NK-92 treated with Interleukin-12 subunit alpha and Interleukin-12 subunit beta, amount 100 ng/mL, for 24 hours (cell line): ENCODE measurements around the gene CXCL11.
"Not testable (repeated sequence)": the region's sequence is repeated elsewhere in the genome, so short reads cannot be mapped to it uniquely, and the experiment has no call there.

ENCODE experiments used
- DNase-seq: peaks from one replicate; lab custom pipeline; 2025; lab: John Stamatoyannopoulos, UW

Gene CXCL11

DNA sequence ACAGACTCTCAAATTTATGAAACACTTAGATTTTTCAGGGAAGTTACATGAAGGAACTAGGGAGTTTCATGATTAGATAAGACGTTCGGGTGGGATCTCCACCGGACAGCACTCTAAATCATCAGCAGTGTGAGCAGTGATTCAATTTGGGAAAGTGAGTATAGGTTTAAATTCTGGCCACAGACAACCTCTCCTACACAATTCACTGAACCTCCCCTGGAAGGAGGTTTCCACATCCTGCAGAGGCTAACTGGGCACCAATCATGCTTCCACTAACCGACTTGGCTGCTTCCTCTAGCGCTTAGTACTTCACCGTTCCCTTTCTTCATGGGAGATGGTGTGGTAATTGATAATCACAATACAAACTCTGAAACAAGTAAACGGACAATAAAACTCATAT, 34.2 kb downstream of the CXCL11 start:
- DNase-seq, result no peak

DNA sequence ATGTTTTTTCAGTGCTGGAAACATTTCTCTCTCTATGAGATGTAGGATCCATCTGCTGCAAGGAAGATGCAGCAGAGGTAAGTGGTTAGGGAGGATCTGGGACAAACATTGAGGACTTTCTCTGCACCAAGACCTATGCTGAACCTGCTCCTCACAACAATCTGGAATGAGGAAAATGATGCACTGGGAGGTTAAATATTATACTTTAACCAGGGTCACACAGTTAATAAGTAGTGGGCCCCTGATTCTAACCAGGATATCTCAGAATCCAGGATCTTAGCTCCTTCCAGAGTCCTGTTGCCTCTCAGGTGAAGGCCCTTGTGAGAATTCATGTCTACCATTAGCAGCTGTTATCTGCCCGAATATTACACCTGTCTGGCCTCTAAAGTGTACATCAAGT, 35.6 kb downstream of the CXCL11 start:
- DNase-seq, result no peak

DNA sequence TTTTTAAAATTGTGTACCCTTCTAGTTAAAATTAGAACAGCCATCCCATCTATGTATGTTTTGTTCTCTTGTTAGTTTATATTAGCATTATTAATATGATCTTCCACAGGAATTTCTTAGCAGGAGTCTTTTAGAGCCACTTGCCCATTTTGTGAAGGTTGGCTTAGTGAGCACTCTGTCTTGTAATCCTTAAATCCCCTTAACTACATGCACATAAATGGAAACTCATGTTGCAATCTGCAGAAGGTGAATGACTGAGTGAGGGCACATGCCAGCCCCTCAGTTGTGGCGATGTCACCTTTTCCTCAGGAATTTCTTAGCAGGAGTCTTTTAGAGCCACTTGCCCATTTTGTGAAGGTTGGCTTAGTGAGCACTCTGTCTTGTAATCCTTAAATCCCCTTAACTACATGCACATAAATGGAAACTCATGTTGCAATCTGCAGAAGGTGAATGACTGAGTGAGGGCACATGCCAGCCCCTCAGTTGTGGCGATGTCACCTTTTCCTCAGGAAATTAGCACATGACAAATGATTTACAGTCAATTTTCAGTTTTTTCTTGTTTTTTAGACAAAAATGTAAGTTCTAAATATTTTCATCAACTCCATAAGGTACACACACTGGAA, 37.2 kb downstream of the CXCL11 start:
- DNase-seq, result not testable (repeated sequence)

GRCh38 chr4:75997946-75998345, 37.9 kb downstream of the CXCL11 start:
- DNase-seq, result no peak

GRCh38 chr4:75997081-75997480, 38.8 kb downstream of the CXCL11 start:
- no peak for DNase-seq

DNA sequence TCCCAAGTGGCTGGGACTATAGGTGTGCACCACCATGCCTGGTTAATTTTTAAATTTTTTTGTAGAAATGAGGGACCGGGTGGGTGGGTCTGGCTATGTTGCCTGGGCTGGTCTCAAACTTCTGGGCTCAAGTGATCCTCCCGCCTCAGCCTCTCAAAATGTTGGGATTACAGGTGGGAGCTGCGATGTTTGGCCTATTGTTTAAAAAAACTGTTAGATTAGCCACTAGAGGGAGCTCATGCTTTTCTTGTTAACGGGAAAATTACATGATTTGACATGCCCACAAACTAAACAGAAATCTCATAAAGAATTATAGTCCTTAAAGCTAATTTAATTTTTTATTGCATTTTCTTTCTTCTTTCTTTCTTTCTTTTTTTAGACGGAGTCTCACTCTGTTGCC, 40.1 kb downstream of the CXCL11 start:
- DNase-seq, result no peak

- DNase-seq, result no peak
These were observed 43.4 kb downstream of the CXCL11 start for GRCh38 chr4:75992462-75992861.

DNA sequence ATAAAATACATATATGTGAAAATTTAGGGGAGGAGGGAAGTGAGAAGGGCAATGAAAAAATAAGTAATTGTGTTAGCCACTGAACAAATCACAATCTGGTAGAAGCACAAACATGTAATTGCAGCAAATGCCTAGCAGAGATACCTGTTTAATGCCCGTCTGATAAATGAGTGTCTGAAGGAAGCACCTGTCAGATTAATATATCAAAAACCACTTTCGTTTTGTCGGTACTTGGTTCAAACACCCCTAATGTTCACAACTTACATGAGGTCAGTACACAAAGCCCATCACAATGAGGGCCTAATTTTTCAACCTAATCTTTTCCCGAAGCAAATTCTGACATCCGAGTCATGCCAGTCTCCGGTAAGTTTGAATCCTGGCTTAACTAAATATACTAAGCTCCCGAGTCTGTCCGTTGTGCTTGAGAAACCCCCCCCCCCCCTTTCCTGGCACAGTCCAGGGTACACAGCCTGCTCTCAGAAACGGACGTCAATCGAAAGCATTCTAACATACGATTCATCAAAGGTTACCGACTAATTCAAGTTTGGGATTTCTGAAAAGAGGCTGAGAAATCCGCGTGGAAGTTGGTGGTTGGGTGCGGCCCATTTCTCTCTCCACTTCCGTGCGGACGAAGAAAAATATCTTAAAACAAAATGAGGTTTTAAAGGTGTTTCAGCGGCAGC, 45.9 kb downstream of the CXCL11 start:
- DNase-seq, result no peak

DNA sequence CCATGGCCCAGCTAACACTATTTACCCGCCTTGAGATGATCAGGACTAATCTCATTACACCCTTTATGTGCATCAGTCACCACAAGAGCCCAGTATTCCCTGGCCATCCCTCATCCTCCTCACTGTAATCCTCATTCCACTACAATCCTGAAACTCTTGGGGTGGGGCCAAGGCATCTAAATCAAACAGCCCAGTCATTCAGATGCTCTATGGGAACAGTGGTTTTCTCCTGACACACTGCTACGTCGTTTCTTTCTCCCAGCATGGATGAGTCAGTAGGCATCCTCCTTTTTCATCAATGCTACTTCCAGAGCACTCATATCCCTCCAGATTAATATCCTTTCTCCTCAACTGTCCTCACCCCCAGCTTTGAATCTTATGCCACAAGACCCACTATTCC, 50.8 kb downstream of the CXCL11 start:
- DNase-seq, result no peak
